Measurements from ENCODE around the gene TMEM266.
A peak's percentile ranks its signal among the peaks of the same experiment; 100 is the strongest.

Gene TMEM266

DNA sequence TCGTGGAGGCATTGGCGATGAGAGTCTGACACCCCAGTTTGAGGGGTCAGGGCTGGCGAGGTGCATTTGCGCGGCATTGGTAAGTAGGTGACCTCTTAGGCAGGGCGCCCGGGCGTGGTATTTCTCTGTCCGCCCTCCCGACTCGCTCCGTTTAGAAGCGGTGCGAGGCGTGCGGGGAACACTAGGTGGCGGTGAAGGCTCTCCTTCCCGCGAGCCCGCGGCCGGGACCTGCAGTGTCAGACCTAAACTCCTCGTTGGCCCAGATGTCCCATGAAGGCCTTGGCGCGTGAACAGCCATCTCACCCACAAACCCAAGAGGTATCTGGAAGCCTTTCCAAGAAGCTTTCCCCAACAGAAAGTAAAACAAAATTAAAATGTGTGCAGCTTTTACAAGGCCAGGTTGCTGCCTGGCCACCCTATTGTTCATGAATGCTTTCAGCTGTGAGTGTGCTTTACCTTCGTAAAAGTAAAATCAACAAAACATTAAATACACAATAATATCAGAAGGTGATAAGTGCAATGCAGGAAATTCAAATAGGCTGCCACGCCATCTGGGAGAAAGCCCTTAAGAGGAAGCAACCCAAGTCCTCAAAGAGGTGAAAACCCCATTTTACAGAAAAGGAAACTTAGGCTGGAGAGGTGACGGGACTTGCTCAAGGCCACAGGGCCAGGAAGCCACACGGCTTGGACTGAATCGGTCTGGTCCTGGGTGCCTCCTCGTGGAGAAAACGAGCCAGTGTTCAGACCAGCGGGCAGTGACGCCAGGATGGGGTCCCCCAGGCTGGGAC is 131.2 kb downstream of the TMEM266 start:
- in situ Hi-C loops (cut with HindIII; ENCODE audit: low sequenced_read_pairs), result no loop called here
- peak; percentile 77 for DNase-seq (ENCODE audit: low read depth, low spot score)
- H3K4me3 ChIP-seq (ENCODE audit: low read depth, low read length), result no peak overlapping the region
- TF ChIP-seq, protein P1, sequence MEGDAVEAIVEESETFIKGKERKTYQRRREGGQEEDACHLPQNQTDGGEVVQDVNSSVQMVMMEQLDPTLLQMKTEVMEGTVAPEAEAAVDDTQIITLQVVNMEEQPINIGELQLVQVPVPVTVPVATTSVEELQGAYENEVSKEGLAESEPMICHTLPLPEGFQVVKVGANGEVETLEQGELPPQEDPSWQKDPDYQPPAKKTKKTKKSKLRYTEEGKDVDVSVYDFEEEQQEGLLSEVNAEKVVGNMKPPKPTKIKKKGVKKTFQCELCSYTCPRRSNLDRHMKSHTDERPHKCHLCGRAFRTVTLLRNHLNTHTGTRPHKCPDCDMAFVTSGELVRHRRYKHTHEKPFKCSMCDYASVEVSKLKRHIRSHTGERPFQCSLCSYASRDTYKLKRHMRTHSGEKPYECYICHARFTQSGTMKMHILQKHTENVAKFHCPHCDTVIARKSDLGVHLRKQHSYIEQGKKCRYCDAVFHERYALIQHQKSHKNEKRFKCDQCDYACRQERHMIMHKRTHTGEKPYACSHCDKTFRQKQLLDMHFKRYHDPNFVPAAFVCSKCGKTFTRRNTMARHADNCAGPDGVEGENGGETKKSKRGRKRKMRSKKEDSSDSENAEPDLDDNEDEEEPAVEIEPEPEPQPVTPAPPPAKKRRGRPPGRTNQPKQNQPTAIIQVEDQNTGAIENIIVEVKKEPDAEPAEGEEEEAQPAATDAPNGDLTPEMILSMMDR (IDR thresholded peaks at IDR 0.05; ENCODE audit: low read depth, low read length), result peak; percentile 92

DNA sequence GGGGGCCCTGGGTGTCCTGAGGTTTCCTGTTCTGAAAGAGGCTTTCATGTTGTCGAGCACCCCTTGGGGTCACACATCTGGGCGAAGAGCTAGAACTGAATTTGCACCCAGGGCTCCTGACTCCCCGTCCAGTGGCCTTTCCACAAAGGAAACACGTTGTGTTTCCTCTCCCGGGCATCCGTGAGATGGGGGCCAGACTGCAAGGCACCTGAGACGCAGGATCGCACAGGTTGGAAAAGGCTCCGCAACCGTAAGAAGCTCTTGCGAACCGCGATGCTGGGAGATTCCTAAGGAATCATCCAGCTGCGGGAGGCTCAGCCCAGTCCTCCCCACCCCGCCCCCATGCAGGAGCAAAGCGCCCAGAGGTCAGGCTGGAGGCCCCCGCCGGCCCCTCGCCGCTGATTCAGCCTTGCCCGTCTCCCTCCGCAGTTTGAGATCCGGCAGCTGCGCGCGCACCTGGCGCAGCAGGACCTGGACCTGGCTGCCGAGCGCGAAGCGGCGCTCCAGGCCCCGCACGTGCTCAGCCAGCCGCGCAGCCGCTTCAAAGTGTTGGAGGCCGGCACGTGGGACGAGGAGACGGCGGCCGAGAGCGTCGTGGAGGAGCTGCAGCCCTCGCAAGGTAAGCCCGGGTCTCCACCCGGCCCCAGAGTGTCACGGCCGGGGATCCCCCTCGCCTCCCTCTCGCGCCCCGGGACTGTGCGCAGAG is 131.9 kb downstream of the TMEM266 start:
- TF ChIP-seq, protein P1 (IDR thresholded peaks at IDR 0.05; ENCODE audit: low read depth, low read length), result no peak
- DNase-seq (ENCODE audit: low read depth, low spot score), result no peak
- in situ Hi-C loops (cut with HindIII; ENCODE audit: low sequenced_read_pairs), result no loop called here
- H3K4me3 ChIP-seq (ENCODE audit: low read depth, low read length), result no peak overlapping the region

DNA sequence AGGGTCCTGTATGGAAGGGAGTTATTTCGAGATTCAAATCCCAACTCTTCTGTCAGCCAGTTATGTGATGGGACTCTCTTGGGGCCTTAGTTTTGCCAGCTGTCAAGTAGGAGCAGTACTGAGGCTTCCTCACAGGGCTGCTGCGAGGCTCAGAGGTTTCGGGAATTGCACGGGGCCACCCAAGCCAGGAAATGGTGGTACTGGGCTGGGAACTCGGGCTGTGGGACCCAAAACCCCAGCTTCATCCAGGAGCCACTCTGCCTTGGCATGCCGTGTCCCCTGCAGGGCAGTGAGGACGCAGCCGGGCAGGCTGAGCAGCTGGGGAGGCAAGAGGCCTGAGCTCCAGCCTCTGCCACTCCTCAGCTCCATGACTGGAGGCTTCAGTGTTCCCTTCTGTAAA is 132.9 kb downstream of the TMEM266 start:
- TF ChIP-seq, protein P1 (IDR thresholded peaks at IDR 0.05; ENCODE audit: low read depth, low read length), result no peak
- DNase-seq (ENCODE audit: low read depth, low spot score), result no peak
- in situ Hi-C loops (cut with HindIII; ENCODE audit: low sequenced_read_pairs), result no loop called here
- H3K4me3 ChIP-seq (ENCODE audit: low read depth, low read length), result no peak overlapping the region

DNA sequence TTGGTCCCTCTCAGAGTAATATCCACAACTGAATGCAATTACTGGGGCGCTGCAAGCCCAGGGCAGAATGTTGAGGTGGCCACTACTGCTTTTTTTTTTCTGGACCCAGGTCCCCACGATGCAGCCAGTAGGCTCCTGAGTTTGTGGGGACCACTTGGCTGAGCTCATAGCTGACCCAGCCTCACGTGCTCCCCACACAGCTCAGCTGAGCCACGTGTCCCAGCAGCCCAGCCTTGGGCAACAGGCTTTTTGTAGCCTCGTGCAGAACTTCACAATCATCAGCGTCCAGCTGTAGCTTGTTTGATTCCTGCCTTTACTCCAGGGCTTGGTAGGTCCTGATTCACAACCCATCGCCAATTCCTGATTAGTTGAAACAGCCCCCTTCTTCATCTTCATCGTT is 134.1 kb downstream of the TMEM266 start:
- no peak for DNase-seq (ENCODE audit: low read depth, low spot score)
- in situ Hi-C loops (cut with HindIII; ENCODE audit: low sequenced_read_pairs), result no loop called here
- H3K4me3 ChIP-seq (ENCODE audit: low read depth, low read length), result no peak overlapping the region
- TF ChIP-seq, protein P1 (IDR thresholded peaks at IDR 0.05; ENCODE audit: low read depth, low read length), result no peak

DNA sequence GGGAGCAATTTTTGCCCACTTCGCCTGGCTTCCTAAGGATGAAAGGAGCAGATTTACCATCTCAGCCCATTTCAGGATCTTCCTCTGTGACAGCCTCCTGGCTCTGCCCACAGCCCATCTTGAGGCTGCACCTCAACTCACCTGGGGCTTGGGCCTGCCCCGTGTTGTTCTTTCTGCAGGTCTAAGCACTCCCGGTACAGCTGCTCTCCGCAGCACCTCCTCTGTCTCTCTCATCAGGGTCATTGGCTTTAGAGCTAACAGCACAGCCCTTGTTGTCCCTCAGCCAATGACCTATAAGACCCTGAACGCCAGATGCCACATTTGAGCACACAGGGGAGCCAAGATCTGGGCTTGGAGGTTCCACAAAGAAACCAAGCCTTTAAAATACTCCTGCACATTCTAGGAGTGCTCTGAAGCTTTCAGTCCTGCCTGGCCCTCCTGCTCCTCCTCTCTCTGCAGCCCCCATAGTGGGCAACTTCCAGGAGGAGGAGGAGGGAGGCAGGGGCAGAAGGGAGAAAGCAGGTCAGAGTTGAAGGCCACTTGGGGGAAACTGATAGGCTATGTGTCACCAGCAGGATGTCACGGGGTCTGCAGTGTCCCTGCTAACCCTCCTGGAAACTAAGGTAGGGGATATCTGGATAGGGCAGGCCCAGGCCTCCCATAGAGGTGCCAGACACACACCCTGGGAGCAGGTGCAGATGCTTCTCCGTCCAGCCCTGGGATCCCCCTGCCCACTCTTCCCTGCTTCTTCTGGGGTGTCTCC is 135.9 kb downstream of the TMEM266 start:
- in situ Hi-C loops (cut with HindIII; ENCODE audit: low sequenced_read_pairs), result no loop called here
- no peak overlapping the region for H3K4me3 ChIP-seq (ENCODE audit: low read depth, low read length)
- TF ChIP-seq, protein P1 (IDR thresholded peaks at IDR 0.05; ENCODE audit: low read depth, low read length), result no peak
- no peak for DNase-seq (ENCODE audit: low read depth, low spot score)
